ENCODE measurements around the gene PIKFYVE. TPM values are rescaled to one million over a fixed set of nuclear protein-coding genes. Genes with fewer than 3 reads are reported as not detected.

The PIKFYVE gene
- total and polyA plus RNA-seq, 2 experiments from 2014 or later: 4.8 to 19.7 TPM

GRCh38 chr2:208407667-208408066 is 141.6 kb downstream of the PIKFYVE start:
- Histone ChIP-seq H3K4me3 (no peak overlapping the region), H3K36me3 (ENCODE audit: low read depth) (no peaks in the 10 kb centered on the region), H3K79me2 (ENCODE audit: insufficient read depth) (no peaks in the 10 kb centered on the region), H3K9me2 (ENCODE audit: insufficient read depth) (no peaks in the 10 kb centered on the region), H3K4me1 (ENCODE audit: insufficient read depth) (no peaks in the 10 kb centered on the region), H3K27ac (no peak overlapping the region), H4K20me1 (ENCODE audit: insufficient read depth) (no peaks in the 10 kb centered on the region), H3K9ac (no peak overlapping the region), H3K4me2 (ENCODE audit: unreplicated experiment) (no peak overlapping the region), H3K9me3 (ENCODE audit: low read depth) (no peaks in the 10 kb centered on the region), H2AFZ (no peak overlapping the region), H3F3A (ENCODE audit: insufficient read depth) (no peaks in the 10 kb centered on the region), H3K27me3 (replicated peaks; ENCODE audit: insufficient read depth) (peaks cover 60% of the 10 kb centered on the region)
- TF ChIP-seq EZH2 (IDR thresholded peaks at IDR 0.05; ENCODE audit: insufficient read depth, poor library complexity, severe bottlenecking) (peak; percentile 33), EZH2phosphoT487 (IDR thresholded peaks at IDR 0.05; ENCODE audit: insufficient read depth, low read depth) (no peak)
- DNase-seq: peak; percentile 21
- WGBS, 2 experiments (ENCODE audit: low coverage in 1 of 2, low lambda C conversion rate in 2 of 2, missing lambda C conversion rate in 2 of 2): 10 to 13% methylated on average over 9 of the region's 9 CpGs
- in situ Hi-C loops (cut with MboI): loop anchor here (25.0 kb wide), 2 partner anchors 905 to 1555 kb away; no protein-coding TSS in a partner anchor

Other genes starting within 250 kb of the PIKFYVE start
- 6.6 and 19.9 TPM in 2 replicates for gene PLEKHM3, start 240.7 kb upstream of the PIKFYVE start, total RNA-seq (2014; rRNA removed; shearing (Covaris generic))
- 3.5 and 4.9 TPM in 2 replicates for gene PLEKHM3, start 240.7 kb upstream of the PIKFYVE start, polyA plus RNA-seq (2016; fragmentation: Nextera tagmentation; extraction: Ambion mirVana)
- not detected in 2 replicates for gene CRYGD, start 141.7 kb upstream of the PIKFYVE start, total RNA-seq (2014; rRNA removed; shearing (Covaris generic))
- not detected in 2 replicates for gene CRYGD, start 141.7 kb upstream of the PIKFYVE start, polyA plus RNA-seq (2016; fragmentation: Nextera tagmentation; extraction: Ambion mirVana)
- gene CRYGC, start 136.4 kb upstream of the PIKFYVE start, total RNA-seq (2014; rRNA removed; shearing (Covaris generic)): not detected in 2 replicates
- not detected in 2 replicates for gene CRYGC, start 136.4 kb upstream of the PIKFYVE start, polyA plus RNA-seq (2016; fragmentation: Nextera tagmentation; extraction: Ambion mirVana)
- not detected in 2 replicates for gene CRYGB, start 120.1 kb upstream of the PIKFYVE start, total RNA-seq (2014; rRNA removed; shearing (Covaris generic))
- gene CRYGB, start 120.1 kb upstream of the PIKFYVE start, polyA plus RNA-seq (2016; fragmentation: Nextera tagmentation; extraction: Ambion mirVana): not detected in 2 replicates
- not detected in 2 replicates for gene CRYGA, start 102.7 kb upstream of the PIKFYVE start, total RNA-seq (2014; rRNA removed; shearing (Covaris generic))
- not detected in 2 replicates for gene CRYGA, start 102.7 kb upstream of the PIKFYVE start, polyA plus RNA-seq (2016; fragmentation: Nextera tagmentation; extraction: Ambion mirVana)
- not detected in 2 replicates for gene C2orf80, start 76.2 kb upstream of the PIKFYVE start, total RNA-seq (2014; rRNA removed; shearing (Covaris generic))
- gene C2orf80, start 76.2 kb upstream of the PIKFYVE start, polyA plus RNA-seq (2016; fragmentation: Nextera tagmentation; extraction: Ambion mirVana): not detected in 2 replicates
- gene IDH1, start 11.2 kb upstream of the PIKFYVE start, total RNA-seq (2014; rRNA removed; shearing (Covaris generic)): 53.6 and 63.7 TPM in 2 replicates
- gene IDH1, start 11.2 kb upstream of the PIKFYVE start, polyA plus RNA-seq (2016; fragmentation: Nextera tagmentation; extraction: Ambion mirVana): 53.1 and 53.5 TPM in 2 replicates
- not detected in 2 replicates for gene PTH2R, start 140.5 kb downstream of the PIKFYVE start, total RNA-seq (2014; rRNA removed; shearing (Covaris generic))
- not detected in 2 replicates for gene PTH2R, start 140.5 kb downstream of the PIKFYVE start, polyA plus RNA-seq (2016; fragmentation: Nextera tagmentation; extraction: Ambion mirVana)

Data from GM23248 (cell line).